Measurements from ENCODE around the gene GPR141. TPM values are rescaled to one million over a fixed set of nuclear protein-coding genes. Genes with fewer than 3 reads are reported as not detected.
"Not testable (repeated sequence)": the region's sequence is repeated elsewhere in the genome, so short reads cannot be mapped to it uniquely, and the experiment has no call there.

GPR141 gene
- total RNA-seq, 1 donor: not detected

DNA sequence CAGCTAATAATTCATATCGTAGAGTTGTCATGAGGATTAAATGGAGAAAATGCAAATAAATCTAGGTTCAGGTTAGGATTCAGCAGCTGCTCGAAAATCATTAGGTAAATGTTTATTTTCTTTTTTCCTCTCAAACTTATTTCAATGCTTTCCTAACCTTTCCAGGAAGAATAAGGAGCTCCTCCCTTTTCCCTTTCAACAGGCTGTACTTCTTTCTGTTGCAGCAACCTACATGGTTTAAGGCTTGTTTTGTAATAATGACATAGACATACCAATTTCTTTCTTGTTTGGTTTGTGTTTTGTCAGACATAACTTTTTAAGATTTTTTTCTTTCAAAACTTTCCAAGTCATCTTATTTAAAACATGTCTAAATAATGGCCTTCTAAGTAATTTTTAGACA lies 18.2 kb downstream of the GPR141 start:
- no peak for TF ChIP-seq CTCF (IDR thresholded peaks at IDR 0.05; ENCODE audit: insufficient read depth, low read depth, low read length)
- no peak overlapping the region for H3K4me3 ChIP-seq (ENCODE audit: low read depth, low read length)
- no peak for DNase-seq (ENCODE audit: low read depth)

DNA sequence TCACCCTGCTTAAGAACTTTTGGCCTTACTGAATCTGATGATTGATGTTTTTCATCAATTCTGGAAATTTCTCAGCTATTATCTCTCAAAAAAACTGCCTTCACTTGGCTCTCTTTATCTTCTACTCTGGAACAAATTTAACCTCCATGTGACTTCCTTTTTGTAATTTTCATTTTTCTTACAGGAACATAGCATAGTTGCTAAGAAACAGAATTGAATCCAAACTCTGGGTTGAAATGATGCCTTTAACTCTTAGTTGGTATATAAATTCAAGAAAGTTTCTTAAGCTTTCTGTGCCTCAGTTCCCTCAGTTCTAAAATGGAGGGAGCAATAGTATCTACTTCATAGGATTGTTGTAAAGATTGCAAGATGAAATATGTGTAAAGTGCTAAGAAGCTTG lies 19.8 kb downstream of the GPR141 start:
- DNase-seq (ENCODE audit: low read depth): no peak
- no peak for TF ChIP-seq CTCF (IDR thresholded peaks at IDR 0.05; ENCODE audit: insufficient read depth, low read depth, low read length)
- no peak overlapping the region for H3K4me3 ChIP-seq (ENCODE audit: low read depth, low read length)

DNA sequence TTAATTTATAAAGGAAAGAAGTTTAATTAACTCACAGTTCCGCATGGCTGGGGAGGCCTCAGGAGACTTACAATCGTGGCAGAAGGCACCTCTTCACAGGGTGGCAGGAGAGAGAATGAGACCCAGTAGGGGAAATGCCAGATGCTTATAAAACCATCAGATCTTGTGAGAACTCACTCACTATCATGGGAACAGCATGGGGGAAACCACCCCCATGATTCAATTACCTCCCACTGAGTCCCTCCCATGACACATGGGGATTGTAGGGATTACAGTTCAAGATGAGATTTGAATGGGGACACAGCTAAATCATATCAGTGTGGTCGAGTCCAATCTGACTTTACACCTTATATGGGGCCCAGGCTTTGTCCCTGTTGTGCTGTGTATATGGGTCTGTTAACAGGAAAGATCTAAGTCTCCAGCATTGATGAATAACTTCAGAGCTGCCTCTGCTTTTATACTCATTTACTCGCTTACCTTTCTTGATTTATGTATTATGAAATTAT lies 20.8 kb downstream of the GPR141 start:
- not testable (repeated sequence) for H3K4me3 ChIP-seq (ENCODE audit: low read depth, low read length); DNase-seq (ENCODE audit: low read depth)

DNA sequence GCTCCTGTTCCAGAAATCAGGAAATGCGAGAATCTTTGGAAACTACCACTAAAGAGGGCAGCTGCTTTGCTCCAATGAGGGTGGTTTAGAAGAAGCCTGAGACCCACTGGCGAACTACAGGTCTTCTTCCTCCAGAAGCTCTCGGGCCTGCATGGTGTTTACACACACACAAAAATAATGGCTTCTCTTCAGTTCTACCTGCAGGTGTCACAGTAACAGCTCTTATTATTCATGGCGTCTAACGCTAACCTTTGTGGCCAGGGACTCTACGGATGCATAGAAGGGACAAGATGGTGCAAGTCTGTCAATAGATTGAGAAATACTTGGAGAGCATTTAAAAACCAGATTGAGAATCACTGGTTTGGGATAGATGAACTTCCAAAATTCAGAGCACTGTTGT lies 22.4 kb downstream of the GPR141 start:
- DNase-seq (ENCODE audit: low read depth): no peak
- no peak for TF ChIP-seq CTCF (IDR thresholded peaks at IDR 0.05; ENCODE audit: insufficient read depth, low read depth, low read length)
- H3K4me3 ChIP-seq (ENCODE audit: low read depth, low read length): no peak overlapping the region

DNA sequence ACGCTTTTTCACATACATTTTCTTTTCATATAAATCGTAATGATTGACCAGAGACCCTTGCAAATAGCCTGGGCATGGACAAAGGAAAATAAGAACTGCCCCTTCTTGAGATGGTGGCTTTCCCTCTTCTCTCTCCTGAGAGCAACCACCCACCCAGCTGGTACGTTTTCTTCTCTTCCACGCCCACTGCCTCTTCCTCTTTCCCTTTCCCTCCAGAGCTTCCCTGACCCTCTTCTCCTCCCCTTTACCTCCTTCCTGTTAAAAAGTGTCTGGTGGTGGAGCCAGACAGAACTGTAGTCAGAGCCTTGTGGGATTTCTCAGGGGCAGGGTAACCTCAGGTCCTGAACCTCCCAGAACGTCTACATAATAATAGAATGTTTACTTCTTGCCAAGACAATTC lies 23.2 kb downstream of the GPR141 start:
- H3K4me3 ChIP-seq (ENCODE audit: low read depth, low read length): no peak overlapping the region
- DNase-seq (ENCODE audit: low read depth): no peak
- TF ChIP-seq CTCF (IDR thresholded peaks at IDR 0.05; ENCODE audit: insufficient read depth, low read depth, low read length): no peak

- H3K4me3 ChIP-seq (ENCODE audit: low read depth, low read length): no peak overlapping the region
- DNase-seq (ENCODE audit: low read depth): no peak
- TF ChIP-seq CTCF (IDR thresholded peaks at IDR 0.05; ENCODE audit: insufficient read depth, low read depth, low read length): no peak
Observed at GRCh38 chr7:37707754-37708485, 24.4 kb downstream of the GPR141 start.

- H3K4me3 ChIP-seq (ENCODE audit: low read depth, low read length): no peak overlapping the region
- DNase-seq (ENCODE audit: low read depth): no peak
- no peak for TF ChIP-seq CTCF (IDR thresholded peaks at IDR 0.05; ENCODE audit: insufficient read depth, low read depth, low read length)
Observed at GRCh38 chr7:37709631-37710509, 26.3 kb downstream of the GPR141 start.

Data from fibroblast of villous mesenchyme (primary cell).